ENCODE measurements around the gene ZNF616.

- no peak for TF ChIP-seq CTCF (IDR thresholded peaks at IDR 0.05)
- no peak for TF ChIP-seq POLR2A (IDR thresholded peaks at IDR 0.05)
Observed at GRCh38 chr19:52114691-52115090, 25.0 kb downstream of the ZNF616 start.

Measured in body of pancreas (tissue), 4 donors.